Dermis blood vessel endothelial cell (primary cell): Measurements from ENCODE around the gene KRTAP5-5. TPM values are rescaled to one million over a fixed set of nuclear protein-coding genes. Genes with fewer than 3 reads are reported as not detected.
"Not testable (repeated sequence)": the region's sequence is repeated elsewhere in the genome, so short reads cannot be mapped to it uniquely, and the experiment has no call there.

Source experiments
- DNase-seq: peaks from one replicate; pipeline ENCODE4 v3.0.0; 2010
- total RNA-seq: library from RNA; depleted of rRNA; stranded (reverse); fragments of >200 nt; gene quantifications from 2 replicates; pipeline ENCODE4 v1.2.3, GENCODE V29; 2014

Gene KRTAP5-5
- total RNA-seq, 1 donor from 2014 or later: not detected

DNA sequence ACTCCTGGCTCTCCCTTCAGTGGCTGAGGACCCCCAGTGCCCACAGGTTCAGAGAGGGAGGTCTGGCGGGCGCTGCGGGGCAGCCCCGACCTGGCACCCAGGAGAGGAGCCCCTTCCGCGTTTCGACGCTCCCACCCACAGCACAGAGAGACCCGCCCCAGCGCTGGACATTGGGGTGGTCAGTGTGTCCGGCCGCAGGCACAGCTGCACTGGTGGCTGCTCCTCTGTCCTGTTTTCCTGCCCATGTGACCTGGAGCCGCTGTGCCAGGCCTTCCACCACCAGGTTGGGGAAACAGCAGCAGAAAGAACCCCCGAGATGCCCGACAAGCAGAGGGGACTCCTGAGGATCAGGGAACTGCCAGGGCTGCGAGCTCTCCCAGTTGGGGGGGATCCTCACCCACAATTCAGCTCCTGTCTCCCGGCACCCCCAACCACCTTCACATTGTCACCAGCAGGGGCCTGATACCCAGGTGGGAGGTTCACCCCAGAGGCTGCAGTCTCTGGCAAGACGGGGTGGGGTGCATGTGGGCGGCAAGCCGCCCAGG is 13.6 kb downstream of the KRTAP5-5 start:
- DNase-seq: no peak

DNA sequence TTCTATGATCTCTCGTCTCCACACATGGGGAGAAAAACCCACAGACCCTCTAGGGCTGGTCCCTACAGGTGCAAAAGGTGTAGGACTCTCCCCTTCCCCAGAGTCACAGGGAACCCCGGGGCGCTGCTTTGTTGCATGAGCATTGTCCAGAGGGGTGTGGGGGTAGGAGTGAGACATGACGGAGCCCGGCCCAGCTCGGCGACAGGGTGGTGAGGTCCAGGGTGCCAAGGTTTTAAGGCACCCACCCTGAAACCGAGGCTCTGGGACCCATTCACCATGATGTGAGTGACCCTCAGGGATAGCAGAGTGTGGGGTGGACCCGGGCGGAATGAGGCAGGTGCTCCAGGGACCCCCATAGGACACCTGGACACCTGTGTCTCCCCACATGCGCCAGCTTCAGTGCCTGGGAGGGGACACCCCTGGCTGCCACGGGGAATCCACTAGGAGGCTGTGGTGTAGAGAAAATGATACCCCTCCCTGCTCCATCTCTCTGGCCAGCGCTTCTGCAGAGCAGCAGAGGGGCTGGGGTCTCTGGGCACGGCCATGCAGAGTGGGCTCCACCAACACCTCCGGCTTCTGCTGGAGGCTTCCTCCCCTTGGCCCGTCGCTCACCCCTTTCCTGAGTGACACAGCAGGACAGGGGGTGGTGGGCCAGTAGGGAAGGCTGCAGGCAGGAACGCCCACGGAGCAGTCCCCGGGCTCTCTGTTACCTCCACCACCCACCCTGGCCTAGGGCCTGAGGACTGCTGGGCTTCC is 15.2 kb downstream of the KRTAP5-5 start:
- no peak for DNase-seq

DNA sequence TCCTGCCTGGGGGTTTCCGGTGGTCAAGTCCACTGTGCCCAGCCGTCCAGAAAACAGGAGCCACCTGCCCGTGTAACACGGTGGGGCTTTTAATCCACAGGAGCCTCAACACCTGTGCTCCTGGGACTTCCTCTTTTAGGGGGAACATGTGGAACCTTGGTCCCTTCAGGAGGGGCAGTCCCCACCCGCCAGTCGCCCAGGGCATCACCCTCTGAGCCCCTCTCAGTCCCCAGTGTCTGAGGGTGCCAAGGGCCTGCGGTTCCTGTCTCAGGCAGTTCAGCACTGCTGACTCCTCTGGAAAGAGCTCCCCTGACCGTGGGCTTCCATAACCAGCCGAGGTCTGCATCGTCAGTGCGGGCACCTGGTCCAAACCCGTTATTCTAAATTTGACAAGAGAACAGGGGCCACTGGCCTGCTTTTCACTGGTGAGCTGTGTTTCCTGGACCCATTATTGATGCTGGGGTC is 15.8 kb downstream of the KRTAP5-5 start:
- DNase-seq: no peak

DNA sequence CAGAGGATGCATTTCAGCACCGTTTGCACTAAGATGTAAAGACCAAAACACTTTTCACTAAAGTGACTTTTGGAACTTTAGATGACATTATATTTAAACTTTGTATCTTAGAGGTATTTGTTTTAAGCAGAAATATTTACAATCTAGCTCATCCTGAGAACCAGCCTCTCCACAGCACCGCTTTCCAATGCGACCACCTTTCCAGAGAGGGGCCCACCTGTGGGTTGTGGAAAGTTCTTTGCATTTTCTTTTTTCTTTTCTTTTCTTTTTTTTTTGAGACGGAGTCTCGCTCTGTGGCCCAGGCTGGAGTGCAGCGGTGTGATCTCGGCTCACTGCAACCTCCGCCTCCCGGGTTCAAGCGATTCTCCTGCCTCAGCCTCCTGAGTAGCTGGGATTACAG is 17.0 kb downstream of the KRTAP5-5 start:
- not testable (repeated sequence) for DNase-seq

DNA sequence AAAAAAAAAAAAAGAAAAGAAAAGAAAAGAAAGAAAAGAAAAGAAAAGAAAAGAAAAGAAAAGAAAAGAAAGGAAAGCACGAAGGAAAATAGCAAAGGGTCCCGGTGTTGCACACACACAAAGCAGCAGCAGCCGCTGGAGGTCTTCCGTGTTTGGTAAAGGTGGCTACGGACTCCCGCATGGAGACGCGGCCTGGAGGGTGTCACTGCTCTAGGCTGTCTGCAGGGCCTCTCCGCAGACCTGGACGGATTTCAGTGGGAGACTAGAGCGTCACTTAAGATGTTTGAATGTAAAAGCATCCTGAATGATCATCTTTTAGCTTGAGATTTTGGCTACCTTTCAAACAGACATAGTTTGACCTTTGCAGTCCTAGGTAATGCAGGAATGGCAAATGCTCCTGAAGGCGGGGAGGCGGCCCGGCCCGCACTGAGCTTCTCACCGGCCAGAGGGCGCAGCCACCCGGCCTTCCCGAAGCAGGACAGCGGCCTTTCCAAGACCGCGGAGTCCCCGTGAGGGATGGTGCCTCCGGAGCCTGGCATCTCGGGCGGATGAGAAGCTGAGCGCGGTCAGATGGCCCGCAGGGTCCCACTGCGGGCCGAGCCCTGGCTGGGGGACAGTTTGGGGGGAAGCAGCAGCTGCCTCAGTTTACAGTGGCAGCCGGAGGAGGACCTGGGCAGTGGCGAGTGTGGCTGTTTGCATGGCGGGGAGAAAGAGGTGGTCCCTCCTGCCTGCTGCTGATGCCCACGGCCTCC is 18.5 kb downstream of the KRTAP5-5 start:
- DNase-seq: no peak

DNA sequence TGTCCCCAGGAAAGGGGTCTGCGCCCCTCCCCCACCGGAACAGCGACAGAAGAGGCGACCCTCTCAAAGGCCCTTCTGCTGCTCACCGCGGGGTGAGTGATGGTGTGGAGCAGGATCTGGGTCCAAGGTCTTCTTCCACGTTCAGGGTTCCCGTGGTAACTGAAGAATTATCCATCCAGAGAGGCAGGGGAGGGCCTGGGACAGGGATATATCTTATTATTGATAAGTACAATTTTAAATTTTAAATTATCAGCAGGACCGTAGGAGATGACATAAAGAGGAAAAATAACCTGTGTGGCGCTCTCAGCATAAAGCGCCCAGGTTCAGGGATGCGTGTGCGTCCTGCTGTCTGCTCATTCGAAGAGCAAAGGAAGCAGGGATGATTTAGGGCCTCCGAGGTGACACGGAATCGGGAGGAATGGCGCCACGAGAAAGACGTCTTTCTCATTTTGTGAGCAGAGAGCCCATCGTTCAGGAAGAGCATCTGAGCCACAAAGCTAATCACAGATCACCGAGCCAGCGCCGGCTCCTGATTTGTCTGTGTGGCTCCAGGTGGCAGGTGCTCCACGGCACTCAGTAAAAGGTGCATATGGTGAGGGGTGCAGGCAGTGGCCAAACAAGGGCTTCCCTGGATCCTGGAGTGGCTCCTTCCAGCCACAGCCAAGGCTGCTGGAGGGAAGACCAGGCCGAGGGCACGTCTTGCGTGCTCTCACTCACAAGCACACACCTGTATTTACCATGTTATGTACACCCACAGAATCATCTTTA is 19.3 kb downstream of the KRTAP5-5 start:
- DNase-seq: no peak

DNA sequence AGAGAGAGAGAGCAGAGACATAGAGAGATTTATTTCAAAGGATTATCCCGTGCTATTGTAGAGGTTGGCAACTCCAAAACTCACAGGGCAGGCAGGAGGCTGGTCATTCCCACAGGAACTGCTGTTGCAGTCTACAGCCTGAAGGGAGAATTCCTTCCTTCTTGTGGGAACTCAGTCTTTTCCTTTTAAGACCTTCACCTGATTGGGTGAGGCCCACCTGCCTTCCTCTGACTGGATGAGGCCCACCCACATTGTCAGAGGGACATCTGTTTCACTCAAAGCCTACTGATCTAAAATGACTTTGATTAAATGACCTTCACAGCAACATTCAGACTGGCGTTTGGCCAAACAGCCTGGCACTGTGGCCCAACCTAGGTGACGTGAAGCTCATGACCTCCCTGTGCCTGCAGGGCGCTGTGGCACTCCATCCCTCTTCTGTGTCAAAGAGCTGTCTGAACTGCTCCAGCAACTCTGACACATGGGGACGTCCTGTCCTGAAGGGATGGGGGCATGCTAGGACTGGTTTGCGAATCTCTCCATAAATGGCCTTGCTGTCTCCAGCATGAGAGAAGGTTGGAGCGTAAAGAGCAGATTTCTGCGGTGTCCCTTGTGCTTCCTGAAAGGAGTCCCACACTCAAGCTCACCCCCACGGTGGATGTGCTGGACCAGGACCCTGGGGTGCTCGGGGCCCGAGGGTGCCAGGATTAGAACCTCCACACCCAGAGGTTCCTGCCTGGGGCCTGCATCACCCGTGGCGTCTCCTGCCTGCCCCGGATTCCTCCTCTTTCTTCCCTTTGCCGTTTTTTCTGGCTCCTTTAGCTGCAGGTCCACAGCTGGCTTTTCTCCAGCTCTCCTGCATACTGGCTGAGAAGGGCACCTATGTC is 20.7 kb downstream of the KRTAP5-5 start:
- DNase-seq: no peak

DNA sequence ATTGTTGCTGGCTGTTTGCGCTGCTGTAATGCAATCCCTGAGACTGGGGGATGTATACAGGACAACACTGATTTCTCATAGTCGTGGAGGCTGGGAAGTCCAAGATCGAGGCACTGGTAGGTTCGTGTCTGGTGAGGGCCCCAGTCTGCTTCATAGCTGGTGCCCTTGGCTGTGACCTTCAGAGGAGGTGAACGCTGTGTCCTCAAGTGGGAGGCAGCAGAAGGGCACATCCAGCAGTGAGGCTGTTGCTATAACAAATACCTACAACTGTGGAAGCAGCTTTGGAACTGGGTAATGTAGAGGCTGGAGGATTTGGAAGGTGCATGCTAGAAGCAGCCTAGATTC is 21.3 kb downstream of the KRTAP5-5 start:
- DNase-seq: no peak

DNA sequence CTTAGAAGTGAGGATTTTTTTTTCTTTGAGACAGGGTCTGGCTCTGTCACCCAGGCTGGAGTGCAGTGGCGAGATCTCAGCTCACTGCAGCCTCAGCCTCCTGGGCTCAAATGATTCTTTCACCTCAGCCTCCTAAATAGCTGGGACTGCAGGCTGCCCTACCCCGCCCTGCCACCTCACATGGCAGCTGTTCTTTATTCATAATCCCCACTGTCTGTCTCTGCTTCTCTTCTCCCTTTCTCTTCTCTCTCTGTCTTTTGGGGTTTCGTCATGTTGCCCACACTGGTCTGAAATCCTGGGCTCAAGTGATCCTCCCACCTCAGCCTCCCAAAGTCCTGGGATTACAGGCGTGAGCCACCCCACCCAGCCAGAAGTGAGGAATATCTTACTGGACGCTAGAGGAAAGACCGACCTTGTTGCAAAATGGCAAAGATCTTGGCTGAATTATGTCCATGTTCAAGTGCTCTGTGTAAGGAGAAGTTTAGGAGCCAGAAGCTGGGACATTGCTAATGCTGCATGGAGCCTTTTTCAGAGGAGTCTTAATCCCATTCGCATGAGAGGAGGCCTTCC is 21.9 kb downstream of the KRTAP5-5 start:
- no peak for DNase-seq

DNA sequence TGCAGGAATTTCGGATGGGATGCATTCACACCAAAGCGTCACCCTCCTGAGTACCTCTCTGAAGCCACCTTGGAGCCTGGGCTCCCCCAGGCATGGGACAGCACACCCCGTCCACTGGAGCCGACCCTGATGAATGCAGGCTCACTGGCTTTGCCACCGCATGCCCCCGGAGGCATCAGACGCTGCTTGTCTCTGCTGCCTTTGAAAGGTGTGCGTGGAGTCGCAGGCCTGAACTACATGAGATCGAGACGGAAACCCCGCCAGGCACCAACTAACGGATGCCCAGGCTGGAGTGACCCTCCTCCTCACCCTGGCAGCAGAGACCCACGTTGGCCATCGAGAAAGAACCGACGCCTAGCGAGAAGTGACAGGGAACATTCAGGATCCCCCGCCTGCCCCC is 22.5 kb downstream of the KRTAP5-5 start:
- DNase-seq: no peak

DNA sequence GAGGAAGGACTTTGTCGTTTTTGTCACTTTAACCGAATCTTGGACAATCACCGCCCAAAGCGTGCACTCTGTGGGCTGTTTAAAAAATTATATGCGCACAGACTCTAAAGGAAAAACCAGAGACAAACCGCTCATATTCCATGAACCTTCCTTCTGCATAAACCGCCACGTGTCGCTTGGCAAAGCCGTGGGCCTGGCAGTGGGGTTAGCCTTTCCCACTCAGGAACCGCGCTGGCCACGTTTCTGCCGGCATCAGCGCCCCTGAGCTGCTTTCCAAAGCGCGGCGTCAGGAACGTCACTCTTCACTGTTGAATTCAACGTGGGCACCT is 22.8 kb downstream of the KRTAP5-5 start:
- DNase-seq: no peak

DNA sequence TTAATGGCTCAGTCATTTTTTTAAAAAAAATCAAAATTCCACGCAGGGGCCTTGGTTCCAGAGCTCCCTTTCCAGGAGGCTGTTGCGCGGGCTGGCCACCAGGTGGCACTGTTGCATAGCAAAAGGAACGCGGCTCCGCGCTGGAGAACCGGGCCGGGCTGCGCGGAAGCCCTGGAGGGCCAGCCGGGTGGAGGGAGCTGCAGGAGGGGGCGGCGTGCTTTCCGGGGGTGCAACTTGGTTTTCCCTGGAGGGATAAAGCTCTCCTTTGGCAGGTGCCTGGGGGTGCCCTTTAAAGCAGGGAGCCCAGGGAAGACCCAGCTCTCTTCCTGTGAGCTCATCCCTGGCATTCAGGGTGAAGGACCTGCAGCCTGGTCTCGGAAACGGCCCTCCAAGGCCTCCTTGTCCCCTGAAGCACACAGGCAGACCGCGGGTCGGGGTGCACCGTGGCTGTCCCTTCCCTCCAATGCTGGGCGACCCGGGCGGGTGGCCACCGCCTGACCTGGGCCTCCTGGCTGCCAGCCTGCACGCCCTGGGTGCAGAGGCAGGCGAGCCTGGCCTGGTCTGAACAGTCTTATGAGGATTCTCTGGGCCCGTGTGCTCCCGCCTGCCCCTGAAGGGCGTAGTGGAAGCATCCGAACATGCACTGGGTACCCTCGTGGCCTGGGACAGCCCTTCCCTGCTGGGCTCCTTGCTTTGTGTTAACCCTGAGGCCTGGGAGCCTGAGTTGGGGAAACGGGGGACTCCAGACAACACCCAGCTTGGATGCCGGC is 23.4 kb downstream of the KRTAP5-5 start:
- peak; percentile 69 for DNase-seq

DNA sequence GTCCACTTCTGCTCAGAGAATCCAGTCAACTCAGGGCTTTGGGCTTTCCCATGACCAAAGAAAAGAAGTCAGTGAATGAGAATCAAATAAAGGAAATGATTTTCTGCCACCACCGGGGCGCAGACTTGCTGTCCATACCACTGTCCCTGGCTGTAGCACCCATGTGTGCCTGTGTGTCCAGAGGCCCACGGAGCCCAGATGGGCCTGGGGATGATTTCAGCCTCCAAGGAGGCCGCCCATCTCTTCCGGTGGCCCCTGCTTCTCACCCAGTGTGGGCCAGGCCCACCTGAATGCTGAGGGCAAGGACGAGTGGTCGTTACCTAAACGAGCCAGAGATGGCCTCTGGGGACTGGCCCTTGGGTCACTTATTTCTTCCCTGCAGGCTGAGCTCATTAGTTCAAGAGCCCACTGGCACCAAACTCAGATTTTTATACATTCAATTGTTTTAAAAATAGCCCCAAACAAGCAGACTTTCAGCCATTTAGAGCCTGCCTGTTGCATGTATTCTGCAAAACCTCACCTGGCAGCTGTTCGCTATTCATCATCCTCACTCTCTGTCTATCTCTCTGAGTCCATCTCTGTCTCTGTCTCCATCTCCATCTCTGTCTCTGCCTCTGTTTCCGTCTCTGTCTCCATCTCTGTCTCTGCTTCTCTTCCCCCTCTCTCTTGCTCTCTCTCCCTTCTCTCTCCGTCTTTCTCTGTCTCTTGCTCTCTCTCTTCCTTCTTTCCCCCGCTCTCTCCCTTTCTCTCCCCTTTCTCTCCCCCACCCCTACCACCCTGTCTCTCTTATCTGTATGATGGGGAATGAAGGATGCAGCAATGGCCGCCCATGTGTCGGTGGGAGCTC is 24.2 kb downstream of the KRTAP5-5 start:
- no peak for DNase-seq

DNA sequence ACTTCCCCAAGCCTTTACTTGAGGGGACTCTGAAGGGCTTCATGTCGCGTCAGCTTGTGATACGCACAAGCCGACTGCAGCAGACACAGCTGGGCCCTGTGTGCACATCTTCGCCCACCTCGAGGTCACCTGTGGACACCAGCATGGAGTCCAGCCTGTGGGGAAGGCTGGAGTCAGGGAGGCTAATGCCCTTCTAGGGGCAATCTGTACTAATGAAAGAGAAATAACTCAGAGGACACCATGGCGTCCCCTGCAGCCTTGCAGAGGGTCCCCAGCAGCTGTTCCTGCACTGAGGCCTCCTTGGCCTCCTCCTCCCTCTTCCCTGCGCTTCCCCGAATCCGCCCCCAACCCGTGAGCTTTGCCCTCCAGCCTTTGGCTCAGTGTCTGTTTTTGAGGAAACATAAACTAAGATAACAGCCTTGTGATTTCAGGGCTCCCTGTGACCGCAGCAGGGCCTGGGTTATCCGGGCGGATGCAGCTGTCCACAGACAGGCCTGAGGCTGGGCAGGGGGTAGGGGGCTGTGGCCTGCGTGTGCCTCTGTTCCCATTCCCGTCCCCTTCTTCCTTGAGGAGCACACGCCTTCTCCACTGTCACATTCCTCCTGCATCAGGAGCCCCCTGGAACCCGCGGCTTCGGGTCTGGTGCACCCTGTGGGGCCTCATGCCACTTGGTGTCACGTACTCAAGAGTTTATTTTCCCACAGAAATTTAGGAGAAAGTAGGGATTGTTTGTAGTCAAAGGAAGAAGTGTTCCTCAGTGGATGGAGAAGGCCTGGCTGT is 25.0 kb downstream of the KRTAP5-5 start:
- peak; percentile 14 for DNase-seq

DNA sequence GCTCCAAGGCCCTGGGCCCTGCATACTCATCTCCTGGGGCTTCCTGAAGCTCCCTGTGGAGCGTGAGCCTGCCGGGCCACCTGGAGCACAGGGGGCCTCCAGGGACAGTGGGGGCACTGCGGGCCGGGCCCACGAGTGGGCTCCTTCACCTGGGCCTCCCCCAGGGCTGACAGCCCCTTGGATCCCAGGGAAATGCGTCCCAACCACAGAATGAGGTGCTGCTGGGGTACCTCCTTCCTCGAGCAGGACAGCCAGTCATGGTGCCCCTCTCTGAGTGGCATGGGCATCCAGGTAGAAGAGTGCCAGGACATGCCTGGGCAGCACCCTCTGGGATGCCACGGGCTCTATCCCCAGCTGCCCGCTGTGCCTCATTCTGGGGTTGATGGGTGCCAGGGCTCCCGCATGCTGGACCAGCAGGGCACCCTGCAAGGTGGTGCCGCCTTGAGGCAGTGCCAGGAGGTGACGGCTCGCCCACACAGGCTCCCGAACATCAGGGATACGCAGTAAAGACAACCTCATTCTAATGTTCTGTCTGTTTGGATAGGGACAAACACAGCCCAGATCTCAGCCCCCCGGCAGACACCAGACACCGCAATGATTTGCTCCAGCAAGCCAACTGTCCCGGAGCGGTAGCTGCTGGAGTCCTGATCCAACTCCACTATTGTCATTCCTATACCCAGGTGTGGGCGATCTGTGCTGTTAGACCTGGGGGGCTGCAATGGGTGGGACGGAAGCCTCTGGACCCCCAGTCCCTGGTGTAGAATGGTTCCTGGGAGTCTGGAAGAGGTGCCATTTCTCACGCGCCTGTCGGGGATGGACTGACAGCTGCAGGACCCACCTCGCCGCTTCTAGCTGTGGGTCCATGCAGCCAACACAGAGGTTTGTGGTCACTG is 25.8 kb downstream of the KRTAP5-5 start:
- DNase-seq: no peak

DNA sequence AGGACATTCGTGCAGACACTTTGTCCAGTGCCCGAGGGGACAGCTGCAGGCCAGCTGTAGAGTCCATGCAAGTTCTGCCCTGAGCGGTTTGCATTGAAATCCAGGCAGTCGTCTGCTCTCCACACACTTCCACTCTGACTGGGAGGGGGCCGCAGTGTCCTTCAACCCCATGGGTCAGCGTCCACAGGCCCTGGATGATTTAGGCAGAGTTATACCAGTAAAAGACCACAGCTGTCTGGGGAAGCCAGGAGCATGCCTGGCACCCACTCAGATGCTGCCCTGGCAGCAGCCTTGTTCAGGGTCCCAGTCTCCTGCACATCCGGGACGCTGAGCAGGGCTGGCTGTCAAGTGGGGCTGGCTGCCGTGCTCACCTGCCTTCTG is 26.5 kb downstream of the KRTAP5-5 start:
- DNase-seq: no peak

DNA sequence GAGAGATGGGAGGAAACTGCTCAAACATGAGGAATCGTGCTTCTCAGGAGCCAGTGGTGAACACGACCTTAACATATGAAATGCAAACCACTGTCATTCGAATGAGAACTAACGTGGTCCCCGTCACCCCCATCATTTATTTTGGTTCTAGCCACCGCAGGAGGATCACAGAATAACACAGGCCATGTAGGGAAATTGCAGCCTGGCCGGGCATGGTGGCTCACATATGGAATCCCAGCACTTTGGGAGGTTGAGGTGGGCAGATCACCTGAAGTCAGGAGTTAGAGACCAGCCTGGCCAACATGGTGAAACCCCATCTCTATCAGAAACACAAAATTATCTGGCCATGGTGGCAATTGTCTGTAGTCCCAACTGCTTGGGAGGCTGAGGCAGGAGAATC is 27.1 kb downstream of the KRTAP5-5 start:
- DNase-seq: no peak

DNA sequence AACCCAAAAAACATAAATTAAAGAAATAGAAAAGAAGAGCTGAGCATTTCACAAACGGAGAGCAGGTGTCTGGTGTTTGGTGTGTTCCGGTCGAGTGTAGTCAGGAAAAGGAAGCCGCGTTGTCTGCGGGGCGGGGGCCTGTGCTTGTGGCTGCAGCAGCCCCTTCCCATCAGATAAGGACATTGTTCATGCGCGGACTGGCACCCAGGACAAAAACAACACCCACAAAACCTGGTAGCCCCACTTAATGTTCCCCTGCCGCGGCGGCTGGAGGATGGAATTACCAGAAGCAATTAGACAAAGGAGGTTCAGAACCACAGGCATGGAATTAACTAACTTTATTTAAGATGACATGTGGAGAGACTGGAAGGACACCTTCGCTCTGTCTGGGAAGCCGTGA is 29.9 kb downstream of the KRTAP5-5 start:
- DNase-seq: no peak
